Caco-2 (cell line): ENCODE results near the gene MAN1C1. TPM values are rescaled to one million over a fixed set of nuclear protein-coding genes. Genes with fewer than 3 reads are reported as not detected.

Experiments used
- BruUV-seq: library from RNA; stranded (reverse); fragments of 400-500 nt; replicated peaks from 2 replicates; lab custom pipeline; 2021; lab: Mats Ljungman, UMichigan
- CTCF ChIA-PET: fragments of 300-600 bp; sonication (Branson Sonifier 250); formaldehyde crosslinking; loops from one replicate; lab custom pipeline; 2022; ENCODE audit warnings: antibody characterized with exemption; lab: Charles Lee
- POLR2A ChIA-PET: fragments of 300-600 bp; sonication (Branson Sonifier 250); formaldehyde crosslinking; loops from one replicate; lab custom pipeline; 2022; ENCODE audit warnings: antibody characterized with exemption; lab: Charles Lee
- DNase-seq, 2 experiments: peaks; one replicate each; pipeline versions ENCODE4 v3.0.0 to v3.0.0-alpha.2; 2020 to 2022
- H3K27me3 ChIP-seq: replicated peaks from 2 replicates; pipeline ENCODE4 v1.6.0; 2011; ENCODE audit warnings: low read length; ENCODE audit not compliant: control insufficient read depth, insufficient read depth
- H3K36me3 ChIP-seq: 2 replicates; pipeline ENCODE4 v1.5.1; 2011; ENCODE audit warnings: low read length; ENCODE audit not compliant: control insufficient read depth, insufficient read depth
- H3K4me1 ChIP-seq: fragments of 250-450 bp; sonication (Bioruptor Pico); 2 replicates; pipeline ENCODE4 v1.5.1; 2020; ENCODE audit warnings: mild to moderate bottlenecking
- H3K4me3 ChIP-seq: 2 replicates; pipeline ENCODE4 v1.5.1; 2011; ENCODE audit warnings: low read depth, mild to moderate bottlenecking, control low read depth, low read length
- H3K9me3 ChIP-seq: fragments of 250-450 bp; sonication (Bioruptor Pico); 2 replicates; pipeline ENCODE4 v1.5.1; 2020; ENCODE audit warnings: mild to moderate bottlenecking, moderate library complexity
- H3K27ac Mint-ChIP-seq: one replicate; pipeline ENCODE4 v1.8.0; 2022; ENCODE audit warnings: mixed read lengths; ENCODE audit not compliant: unreplicated experiment
- H3K27me3 Mint-ChIP-seq: one replicate; pipeline ENCODE4 v1.8.0; 2022; ENCODE audit warnings: mixed read lengths; ENCODE audit not compliant: insufficient read depth, unreplicated experiment
- H3K36me3 Mint-ChIP-seq: one replicate; pipeline ENCODE4 v1.8.0; 2022; ENCODE audit warnings: mild to moderate bottlenecking, mixed read lengths; ENCODE audit not compliant: insufficient read depth, unreplicated experiment
- H3K4me1 Mint-ChIP-seq: one replicate; pipeline ENCODE4 v1.8.0; 2022; ENCODE audit warnings: low read depth, mixed read lengths; ENCODE audit not compliant: unreplicated experiment
- H3K4me3 Mint-ChIP-seq: one replicate; pipeline ENCODE4 v1.8.0; 2022; ENCODE audit warnings: mild to moderate bottlenecking, moderate library complexity, mixed read lengths; ENCODE audit not compliant: unreplicated experiment
- H3K9me3 Mint-ChIP-seq: one replicate; pipeline ENCODE4 v1.8.0; 2022; ENCODE audit warnings: mixed read lengths; ENCODE audit not compliant: unreplicated experiment
- CTCF ChIP-seq, 2 experiments: fragments of 200-600 bp in 1 of 2; IDR thresholded peaks; 1 replicate in 1 of 2; 2 replicates in 1 of 2; pipeline versions ENCODE4 v1.5.1 to v1.8.0; 2011 to 2022; ENCODE audit warnings: antibody characterized with exemption in 1 of 2, control low read depth in 1 of 2, inconsistent platforms in 1 of 2, low read depth in 1 of 2, low read length in 1 of 2, mild to moderate bottlenecking in 1 of 2, moderate library complexity in 1 of 2; ENCODE audit not compliant: insufficient read depth in 1 of 2, severe bottlenecking in 1 of 2, unreplicated experiment in 1 of 2
- intact Hi-C: fragments of 100-400 bp; cut with micrococcal nuclease; formaldehyde crosslinking; loops from one replicate; pipeline ENCODE4 v1.10.0; 2022; ENCODE audit not compliant: unreplicated experiment
- total RNA-seq: library from RNA; stranded (reverse); gene quantifications from 2 replicates; pipeline ENCODE4 v1.2.3, GENCODE V29; 2022

MAN1C1 gene
- total RNA-seq, 1 experiment from 2014 or later: 2.7 TPM

- H3K4me3 ChIP-seq: no peak overlapping the region
- H3K27me3 ChIP-seq: no peaks in the 10 kb centered on the region
- no peak for TF ChIP-seq CTCF (IDR thresholded peaks at IDR 0.05; ENCODE audit: insufficient read depth in 1 of 2, low read depth in 1 of 2, low read length in 1 of 2, severe bottlenecking in 1 of 2, unreplicated experiment in 1 of 2)
- no TSS peak for BruUV-seq
- H3K36me3 ChIP-seq: no peaks in the 10 kb centered on the region
- intact Hi-C loops: no loop called here
- Mint-ChIP-seq H3K27me3 (no peaks in the 10 kb centered on the region), H3K27ac (no peak overlapping the region), H3K4me1 (peaks cover 6% of the 10 kb centered on the region), H3K36me3 (no peaks in the 10 kb centered on the region), H3K4me3 (no peak overlapping the region), H3K9me3 (no peaks in the 10 kb centered on the region)
- H3K9me3 ChIP-seq: no peaks in the 10 kb centered on the region
- peaks cover 26% of the 10 kb centered on the region for H3K4me1 ChIP-seq
- ChIA-PET CTCF (no interaction called here), POLR2A (no interaction called here)
- DNase-seq: no peak
Measured at GRCh38 chr1:25724201-25724600, 107.6 kb downstream of the MAN1C1 start.

- Mint-ChIP-seq H3K9me3 (no peaks in the 10 kb centered on the region), H3K36me3 (no peaks in the 10 kb centered on the region), H3K27ac (no peak overlapping the region), H3K4me3 (no peak overlapping the region), H3K27me3 (no peaks in the 10 kb centered on the region), H3K4me1 (peaks cover 6% of the 10 kb centered on the region)
- BruUV-seq: no TSS peak
- no peak for TF ChIP-seq CTCF (IDR thresholded peaks at IDR 0.05; ENCODE audit: insufficient read depth in 1 of 2, low read depth in 1 of 2, low read length in 1 of 2, severe bottlenecking in 1 of 2, unreplicated experiment in 1 of 2)
- POLR2A ChIA-PET: no interaction called here
- Histone ChIP-seq H3K27me3 (no peaks in the 10 kb centered on the region), H3K4me1 (peaks cover 26% of the 10 kb centered on the region), H3K36me3 (no peaks in the 10 kb centered on the region), H3K4me3 (no peak overlapping the region), H3K9me3 (no peaks in the 10 kb centered on the region)
- no peak for DNase-seq
- CTCF ChIA-PET: no interaction called here
- intact Hi-C loops: no loop called here
Measured at GRCh38 chr1:25724966-25725365, 108.4 kb downstream of the MAN1C1 start.

DNA sequence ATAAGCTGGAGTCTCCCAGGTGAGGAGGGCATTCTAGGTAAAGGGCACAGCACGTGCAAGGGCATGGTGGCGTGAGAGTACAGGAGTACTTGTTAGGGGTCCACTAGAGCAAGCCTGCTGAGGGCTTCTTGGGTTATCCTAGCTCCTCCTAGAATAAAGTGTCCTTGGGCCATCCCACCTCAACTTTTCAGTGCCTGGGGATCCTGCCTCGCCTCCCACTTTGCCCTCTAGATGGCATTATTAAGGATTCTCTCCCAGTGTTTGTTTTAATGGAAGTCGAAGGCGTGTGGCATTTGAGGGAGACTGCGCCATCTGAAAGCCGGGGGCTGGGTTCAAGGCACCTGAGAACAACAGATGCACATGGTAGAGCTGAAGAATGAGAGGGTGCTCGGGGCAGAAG lies 108.9 kb downstream of the MAN1C1 start:
- no peak overlapping the region for H3K4me3 ChIP-seq
- no peaks in the 10 kb centered on the region for H3K36me3 Mint-ChIP-seq
- no peak overlapping the region for H3K4me3 Mint-ChIP-seq
- CTCF ChIA-PET: interaction anchor here (1.2 kb wide), 1 partner anchor 31 kb away, joined by 3 read pairs; no protein-coding TSS in a partner anchor
- no TSS peak for BruUV-seq
- peaks cover 26% of the 10 kb centered on the region for H3K4me1 ChIP-seq
- POLR2A ChIA-PET: no interaction called here
- intact Hi-C loops: no loop called here
- H3K4me1 Mint-ChIP-seq: peaks cover 6% of the 10 kb centered on the region
- H3K9me3 Mint-ChIP-seq: no peaks in the 10 kb centered on the region
- TF ChIP-seq CTCF (IDR thresholded peaks at IDR 0.05; ENCODE audit: insufficient read depth in 1 of 2, low read depth in 1 of 2, low read length in 1 of 2, severe bottlenecking in 1 of 2, unreplicated experiment in 1 of 2): no peak
- H3K27me3 Mint-ChIP-seq: no peaks in the 10 kb centered on the region
- H3K9me3 ChIP-seq: no peaks in the 10 kb centered on the region
- H3K27ac Mint-ChIP-seq: no peak overlapping the region
- no peaks in the 10 kb centered on the region for H3K27me3 ChIP-seq
- no peak for DNase-seq
- no peaks in the 10 kb centered on the region for H3K36me3 ChIP-seq
